ENCODE measurements around the gene CITED2. TPM values are rescaled to one million over a fixed set of nuclear protein-coding genes. Genes with fewer than 3 reads are reported as not detected.

The CITED2 gene
- total RNA-seq, 3 donors from 2014 or later (not counting 1 experiment from before 2014, with no cell fraction given) = 89.8 to 152 (median 112) TPM

DNA sequence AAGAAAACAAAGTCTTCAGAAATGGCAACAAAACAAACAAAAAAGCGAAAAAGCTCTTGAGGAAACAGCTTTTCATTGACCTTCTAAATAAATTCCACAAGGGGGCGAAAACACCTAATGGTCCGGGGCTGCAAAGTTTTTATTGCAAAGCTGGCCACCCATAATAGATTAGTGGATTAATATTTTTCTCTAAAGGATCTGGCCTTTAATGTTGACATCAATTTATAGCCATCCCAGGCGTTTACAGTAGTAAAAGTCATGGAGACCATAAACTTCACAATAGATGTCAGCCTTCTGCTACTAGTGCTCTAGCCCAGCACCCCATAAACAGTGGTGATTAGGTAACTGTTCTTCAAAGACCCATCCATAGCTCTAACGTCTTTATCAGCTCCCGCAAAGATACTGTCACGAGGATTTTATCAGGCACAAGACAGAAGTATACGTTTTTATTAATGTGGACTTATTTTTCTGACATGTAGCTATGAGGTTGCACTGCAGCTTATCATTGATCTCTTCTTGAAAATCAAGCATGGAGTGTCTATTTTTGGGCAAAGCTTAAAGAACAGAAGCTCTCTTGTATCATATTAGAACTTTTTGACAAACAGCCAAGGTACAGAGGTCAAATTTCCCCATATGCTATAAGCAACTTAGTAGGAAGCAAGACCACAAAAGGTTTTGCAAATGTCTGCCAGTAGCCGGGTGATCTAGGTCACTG is 4.7 kb downstream of the CITED2 start:
- H3K36me3 Mint-ChIP-seq = peaks cover 7% of the 10 kb centered on the region
- H3K4me3 ChIP-seq (ENCODE audit: low read length) = no peak overlapping the region

DNA sequence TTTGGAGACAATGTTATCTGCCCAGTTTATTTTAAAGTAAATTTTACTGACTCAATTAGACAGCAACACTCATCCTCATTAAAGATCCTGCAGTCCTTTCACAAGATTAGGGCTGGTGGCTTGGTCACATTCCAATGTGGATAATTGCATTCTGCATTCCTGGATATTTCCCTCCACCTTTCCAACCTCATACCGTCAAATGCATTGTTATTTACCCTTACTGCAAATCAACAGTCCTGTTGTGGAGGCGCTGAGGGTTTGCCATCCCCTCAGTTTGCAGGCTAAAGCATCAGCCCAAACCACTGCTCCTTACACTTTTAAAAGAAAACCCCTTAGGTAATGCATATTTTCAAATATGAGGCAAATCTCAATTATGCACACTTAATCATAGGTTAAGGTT is 5.4 kb downstream of the CITED2 start:
- H3K9me3 Mint-ChIP-seq = no peaks in the 10 kb centered on the region
- H3K27ac Mint-ChIP-seq = no peak overlapping the region
- Histone ChIP-seq H3K36me3 (ENCODE audit: control insufficient read depth, insufficient read depth, low read length) (peaks cover 2% of the 10 kb centered on the region), H3K27me3 (ENCODE audit: control insufficient read depth, insufficient read depth, low read length) (no peaks in the 10 kb centered on the region), H3K9me3 (ENCODE audit: control insufficient read depth, insufficient read depth, low read length) (no peaks in the 10 kb centered on the region), H3K4me1 (ENCODE audit: control insufficient read depth, insufficient read depth, low read length) (peaks cover 8% of the 10 kb centered on the region), H3K4me3 (ENCODE audit: low read length) (no peak overlapping the region), H3K27ac (ENCODE audit: low read length) (no peak overlapping the region)
- TF ChIP-seq, protein P1, sequence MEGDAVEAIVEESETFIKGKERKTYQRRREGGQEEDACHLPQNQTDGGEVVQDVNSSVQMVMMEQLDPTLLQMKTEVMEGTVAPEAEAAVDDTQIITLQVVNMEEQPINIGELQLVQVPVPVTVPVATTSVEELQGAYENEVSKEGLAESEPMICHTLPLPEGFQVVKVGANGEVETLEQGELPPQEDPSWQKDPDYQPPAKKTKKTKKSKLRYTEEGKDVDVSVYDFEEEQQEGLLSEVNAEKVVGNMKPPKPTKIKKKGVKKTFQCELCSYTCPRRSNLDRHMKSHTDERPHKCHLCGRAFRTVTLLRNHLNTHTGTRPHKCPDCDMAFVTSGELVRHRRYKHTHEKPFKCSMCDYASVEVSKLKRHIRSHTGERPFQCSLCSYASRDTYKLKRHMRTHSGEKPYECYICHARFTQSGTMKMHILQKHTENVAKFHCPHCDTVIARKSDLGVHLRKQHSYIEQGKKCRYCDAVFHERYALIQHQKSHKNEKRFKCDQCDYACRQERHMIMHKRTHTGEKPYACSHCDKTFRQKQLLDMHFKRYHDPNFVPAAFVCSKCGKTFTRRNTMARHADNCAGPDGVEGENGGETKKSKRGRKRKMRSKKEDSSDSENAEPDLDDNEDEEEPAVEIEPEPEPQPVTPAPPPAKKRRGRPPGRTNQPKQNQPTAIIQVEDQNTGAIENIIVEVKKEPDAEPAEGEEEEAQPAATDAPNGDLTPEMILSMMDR (IDR thresholded peaks at IDR 0.05) = no peak
- ATAC-seq (no peak), DNase-seq (no peak)
- 93% methylated on average over 2 of the region's 2 CpGs for WGBS (ENCODE audit: insufficient coverage)
- no peaks in the 10 kb centered on the region for H3K27me3 Mint-ChIP-seq (ENCODE audit: low read depth in 2 of 2)
- intact Hi-C loops (cut with micrococcal nuclease) = no loop called here
- peaks cover 37 to 43% of the 10 kb centered on the region in 2 donors for H3K4me1 Mint-ChIP-seq
- peaks cover 2% of the 10 kb centered on the region for H3K36me3 Mint-ChIP-seq
- no peak overlapping the region for H3K4me3 Mint-ChIP-seq

More for the DNA sequence above, 4.7 kb downstream of the CITED2 start:
- Mint-ChIP-seq H3K27me3 (ENCODE audit: low read depth in 2 of 2) (no peaks in the 10 kb centered on the region), H3K4me1 (peaks cover 35 to 42% of the 10 kb centered on the region in 2 donors), H3K9me3 (no peaks in the 10 kb centered on the region), H3K27ac (peak overlapping the region; percentile 98 to 100), H3K4me3 (peak overlapping the region; percentile 40)
- WGBS (ENCODE audit: insufficient coverage) = 16% methylated on average over 7 of the region's 9 CpGs
- Histone ChIP-seq H3K9me3 (ENCODE audit: control insufficient read depth, insufficient read depth, low read length) (no peaks in the 10 kb centered on the region), H3K27ac (ENCODE audit: low read length) (no peak overlapping the region), H3K36me3 (ENCODE audit: control insufficient read depth, insufficient read depth, low read length) (peaks cover 2% of the 10 kb centered on the region), H3K4me1 (ENCODE audit: control insufficient read depth, insufficient read depth, low read length) (peaks cover 6% of the 10 kb centered on the region), H3K27me3 (ENCODE audit: control insufficient read depth, insufficient read depth, low read length) (no peaks in the 10 kb centered on the region)
- intact Hi-C loops (cut with micrococcal nuclease) = loop anchor here (5.0 kb wide), 2 partner anchors 168 to 597 kb away; partner anchors contain the start of gene CCDC28A
- ATAC-seq = no peak
- TF ChIP-seq, protein P1 (IDR thresholded peaks at IDR 0.05) = peak; percentile 80
- DNase-seq = peak in 1 of 2 donors; percentile 70

DNA sequence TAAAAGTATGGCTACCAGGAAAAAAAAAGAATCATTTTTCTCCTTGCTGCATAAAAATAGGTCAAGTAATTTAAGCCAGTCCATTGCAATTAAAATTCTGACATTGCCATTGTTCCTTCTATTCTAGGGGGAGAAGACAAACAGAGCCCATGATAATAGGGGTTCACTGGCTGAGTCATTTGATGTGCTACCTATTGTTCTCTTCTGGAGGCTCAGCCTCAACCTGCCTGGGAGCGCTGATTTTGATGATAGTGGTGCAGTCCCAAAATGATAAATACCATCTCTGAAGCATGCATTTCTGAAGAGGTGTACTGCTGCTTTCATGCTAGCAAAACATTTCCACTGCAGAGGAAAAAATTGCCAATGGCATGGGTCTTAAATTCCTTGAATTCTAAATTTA is 5.8 kb downstream of the CITED2 start:
- DNase-seq = no peak
- 94% methylated on average over 1 of the region's 1 CpG for WGBS (ENCODE audit: insufficient coverage)
- no peaks in the 10 kb centered on the region for H3K27me3 ChIP-seq (ENCODE audit: control insufficient read depth, insufficient read depth, low read length)
- H3K4me3 ChIP-seq (ENCODE audit: low read length) = no peak overlapping the region
- no peaks in the 10 kb centered on the region for H3K36me3 Mint-ChIP-seq
- H3K27me3 Mint-ChIP-seq (ENCODE audit: low read depth in 2 of 2) = no peaks in the 10 kb centered on the region
- H3K4me1 ChIP-seq (ENCODE audit: control insufficient read depth, insufficient read depth, low read length) = peaks cover 8% of the 10 kb centered on the region
- peaks cover 2% of the 10 kb centered on the region for H3K36me3 ChIP-seq (ENCODE audit: control insufficient read depth, insufficient read depth, low read length)
- no peaks in the 10 kb centered on the region for H3K9me3 ChIP-seq (ENCODE audit: control insufficient read depth, insufficient read depth, low read length)
- H3K27ac Mint-ChIP-seq = no peak overlapping the region
- TF ChIP-seq, protein P1 (IDR thresholded peaks at IDR 0.05) = no peak
- H3K4me3 Mint-ChIP-seq = no peak overlapping the region
- intact Hi-C loops (cut with micrococcal nuclease) = no loop called here
- no peak overlapping the region for H3K27ac ChIP-seq (ENCODE audit: low read length)
- no peak for ATAC-seq
- peaks cover 36 to 43% of the 10 kb centered on the region in 2 donors for H3K4me1 Mint-ChIP-seq
- H3K9me3 Mint-ChIP-seq = no peaks in the 10 kb centered on the region
